ENCODE measurements around the gene DRC1. TPM values are rescaled to one million over a fixed set of nuclear protein-coding genes. Genes with fewer than 3 reads are reported as not detected.

Gene DRC1
- total RNA-seq, 1 experiment from 2014 or later, result not detected

- H3K27me3 Mint-ChIP-seq (ENCODE audit: low read depth), result no peaks in the 10 kb centered on the region; the same call in none of the 2 replicates
- no peak overlapping the region for H4K8ac ChIP-seq (replicated peaks; ENCODE audit: insufficient read length, low read depth, low read length)
- no peaks in the 10 kb centered on the region for H3K36me3 Mint-ChIP-seq (ENCODE audit: insufficient read depth in 1 of 3, low read depth in 3 of 3)
- H4K91ac ChIP-seq (ENCODE audit: insufficient read length, low read depth, low read length), result no peak overlapping the region
- H3K4ac ChIP-seq (ENCODE audit: low read depth, low read length), result no peak overlapping the region
- H3K4me3 Mint-ChIP-seq, result no peak overlapping the region
- no peak overlapping the region for H2BK5ac ChIP-seq (ENCODE audit: insufficient read length, low read length)
- no peak for TF ChIP-seq CTCF (conservative IDR thresholded peaks at IDR 0.05)
- H2BK15ac ChIP-seq (ENCODE audit: low read depth, low read length), result no peak overlapping the region
- no peaks in the 10 kb centered on the region for H3K79me1 ChIP-seq (ENCODE audit: insufficient read depth, low read depth, low read length, poor library complexity, severe bottlenecking)
- no peaks in the 10 kb centered on the region for H3K27me3 ChIP-seq (ENCODE audit: insufficient read depth, low read length)
- peak; percentile 33 for DNase-seq
- no peak overlapping the region for H3K9ac ChIP-seq (ENCODE audit: extremely low read depth, insufficient read length, low read length)
- H2BK20ac ChIP-seq (ENCODE audit: low read depth, low read length, poor library complexity, severe bottlenecking), result no peak overlapping the region
- no peaks in the 10 kb centered on the region for H3K79me2 ChIP-seq (ENCODE audit: insufficient read depth, low read length)
- no peak overlapping the region for H3K14ac ChIP-seq (ENCODE audit: insufficient read depth, low read length)
- H4K5ac ChIP-seq (ENCODE audit: insufficient read length, low read depth, low read length), result no peak overlapping the region
- no peak overlapping the region for H3K27ac ChIP-seq (ENCODE audit: insufficient read length, low read depth, low read length)
- no peaks in the 10 kb centered on the region for H3K9me3 Mint-ChIP-seq
- H3K23me2 ChIP-seq (ENCODE audit: insufficient read length, low read depth, low read length, poor library complexity, severe bottlenecking), result no peaks in the 10 kb centered on the region
- H3K56ac ChIP-seq (ENCODE audit: insufficient read length, low read depth, low read length), result no peak overlapping the region
- H2BK12ac ChIP-seq (ENCODE audit: insufficient read length, low read depth, low read length), result no peak overlapping the region
- H3K4me1 ChIP-seq (ENCODE audit: insufficient read depth, low read length), result no peaks in the 10 kb centered on the region
- H3K4me2 ChIP-seq (ENCODE audit: insufficient read depth, insufficient read length, low read length), result no peak overlapping the region
- WGBS (ENCODE audit: extremely low coverage, insufficient read length, low lambda C conversion rate), result no CpG with 5 or more reads among the region's 19 CpGs
- H3K23ac ChIP-seq (ENCODE audit: insufficient read length, low read depth, low read length), result no peak overlapping the region
- no peak overlapping the region for H3K18ac ChIP-seq (ENCODE audit: insufficient read length, low read depth, low read length)
- no peak overlapping the region for H2AK5ac ChIP-seq (ENCODE audit: insufficient read length, low read length)
- no peak overlapping the region for H2AFZ ChIP-seq (ENCODE audit: low read length)
- H3K27ac Mint-ChIP-seq, result no peak overlapping the region
- no peak overlapping the region for H3T11ph ChIP-seq (ENCODE audit: low read length)
- H3K9me3 ChIP-seq (ENCODE audit: control insufficient read depth, low read depth, low read length), result no peaks in the 10 kb centered on the region
- no peaks in the 10 kb centered on the region for H4K20me1 ChIP-seq (ENCODE audit: control insufficient read depth, insufficient read depth, insufficient read length)
- H2BK120ac ChIP-seq (ENCODE audit: low read depth, low read length, poor library complexity, severe bottlenecking), result no peak overlapping the region
- H3K4me1 Mint-ChIP-seq, result peaks cover 40 to 46% of the 10 kb centered on the region in 2 experiments
Measured at GRCh38 chr2:26457695-26458364, 56.1 kb downstream of the DRC1 start.
